Gastroesophageal sphincter (tissue), 4 donors: ENCODE results near the gene ATMIN. TPM values are rescaled to one million over a fixed set of nuclear protein-coding genes. Genes with fewer than 3 reads are reported as not detected.

Source experiments
- ATAC-seq: fragments of 150-250 bp; one replicate; pipeline ENCODE4 v1.9.1; 2016; ENCODE audit warnings: mild to moderate bottlenecking, moderate library complexity
- H3K27ac ChIP-seq, 4 donors: fragments of 200-600 bp; sonication (generic) in 3 of 4; 1 replicate in 3 of 4; 2 replicates in 1 of 4; pipeline ENCODE4 v1.5.1; 2016 to 2019
- H3K27me3 ChIP-seq: fragments of 200-600 bp; sonication (generic); one replicate; pipeline ENCODE4 v1.5.1; 2019
- H3K36me3 ChIP-seq, 2 donors: fragments of 200-600 bp; sonication (generic); one replicate each; pipeline ENCODE4 v1.5.1; 2019; ENCODE audit warnings: control low read depth in 1 of 2
- H3K4me1 ChIP-seq, 3 donors: fragments of 200-600 bp; sonication (generic); 1 replicate in 2 of 3; 2 replicates in 1 of 3; pipeline ENCODE4 v1.5.1; 2016 to 2019; ENCODE audit warnings: control low read depth in 2 of 3
- H3K4me3 ChIP-seq, 2 donors: fragments of 200-600 bp; sonication (generic); one replicate each; pipeline ENCODE4 v1.5.1; 2019; ENCODE audit warnings: mild to moderate bottlenecking in 1 of 2, moderate library complexity in 1 of 2
- H3K9me3 ChIP-seq, 3 donors: fragments of 200-600 bp; sonication (generic); one replicate each; pipeline ENCODE4 v1.5.1; 2017 to 2019; ENCODE audit warnings: control low read depth in 2 of 3
- EP300 ChIP-seq: sonication (generic); formaldehyde crosslinking; IDR thresholded peaks from one replicate; pipeline ENCODE4 v1.6.1; 2017; ENCODE audit warnings: antibody characterized with exemption, mild to moderate bottlenecking
- POLR2A ChIP-seq, 2 donors: fragments of 450-650 bp; IDR thresholded peaks; one replicate each; pipeline ENCODE4 v1.6.1; 2017; ENCODE audit warnings: antibody characterized with exemption in 2 of 2, mild to moderate bottlenecking in 2 of 2, moderate library complexity in 1 of 2
- POLR2AphosphoS5 ChIP-seq: sonication (generic); formaldehyde crosslinking; IDR thresholded peaks from one replicate; pipeline ENCODE4 v1.6.1; 2017; ENCODE audit warnings: antibody characterized with exemption
- WGBS, 2 donors: methylation state at CpG; one replicate each; pipeline ENCODE4 v1.1.5; 2018; ENCODE audit warnings: low coverage in 1 of 2; 5-methylcytosine and 5-hydroxymethylcytosine counted together
- total RNA-seq, 4 donors: library from RNA; depleted of rRNA; stranded (reverse); fragments of >200 nt; gene quantifications; one replicate each; pipeline ENCODE4 v1.1.0, GENCODE V29; 2016
- TF ChIP-seq, protein P1 (sequence below), 4 experiments: fragments of 200-600 bp in 2 of 4; fragments of 450-650 bp in 2 of 4; sonication (generic) in 1 of 4; IDR thresholded peaks; one replicate each; pipeline ENCODE4 v1.5.1; 2017 to 2019; ENCODE audit warnings: antibody characterized with exemption in 4 of 4, mild to moderate bottlenecking in 2 of 4, moderate library complexity in 2 of 4

ATMIN gene
- total RNA-seq, 4 donors from 2014 or later: 31.2 to 37.3 (median 35.0) TPM

- Histone ChIP-seq H3K9me3 (no peaks in the 10 kb centered on the region), H3K4me3 (no peak overlapping the region), H3K27me3 (no peaks in the 10 kb centered on the region), H3K27ac (no peak overlapping the region), H3K36me3 (peaks cover 0 to 7% of the 10 kb centered on the region in 2 donors), H3K4me1 (peaks cover 0 to 9% (median 0%) of the 10 kb centered on the region in 3 donors)
- ATAC-seq: no peak
- 85 to 89% methylated on average over 2 of the region's 2 CpGs for WGBS, 2 donors
- TF ChIP-seq EP300 (no peak), POLR2A (IDR thresholded peaks at IDR 0.05) (no peak), POLR2AphosphoS5 (no peak)
- TF ChIP-seq, protein P1, sequence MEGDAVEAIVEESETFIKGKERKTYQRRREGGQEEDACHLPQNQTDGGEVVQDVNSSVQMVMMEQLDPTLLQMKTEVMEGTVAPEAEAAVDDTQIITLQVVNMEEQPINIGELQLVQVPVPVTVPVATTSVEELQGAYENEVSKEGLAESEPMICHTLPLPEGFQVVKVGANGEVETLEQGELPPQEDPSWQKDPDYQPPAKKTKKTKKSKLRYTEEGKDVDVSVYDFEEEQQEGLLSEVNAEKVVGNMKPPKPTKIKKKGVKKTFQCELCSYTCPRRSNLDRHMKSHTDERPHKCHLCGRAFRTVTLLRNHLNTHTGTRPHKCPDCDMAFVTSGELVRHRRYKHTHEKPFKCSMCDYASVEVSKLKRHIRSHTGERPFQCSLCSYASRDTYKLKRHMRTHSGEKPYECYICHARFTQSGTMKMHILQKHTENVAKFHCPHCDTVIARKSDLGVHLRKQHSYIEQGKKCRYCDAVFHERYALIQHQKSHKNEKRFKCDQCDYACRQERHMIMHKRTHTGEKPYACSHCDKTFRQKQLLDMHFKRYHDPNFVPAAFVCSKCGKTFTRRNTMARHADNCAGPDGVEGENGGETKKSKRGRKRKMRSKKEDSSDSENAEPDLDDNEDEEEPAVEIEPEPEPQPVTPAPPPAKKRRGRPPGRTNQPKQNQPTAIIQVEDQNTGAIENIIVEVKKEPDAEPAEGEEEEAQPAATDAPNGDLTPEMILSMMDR (IDR thresholded peaks at IDR 0.05): no peak
Measured at GRCh38 chr16:80990978-80991377, 44.7 kb upstream of the ATMIN start.

- TF ChIP-seq POLR2AphosphoS5 (no peak), EP300 (no peak), POLR2A (IDR thresholded peaks at IDR 0.05) (no peak)
- TF ChIP-seq, protein P1 (IDR thresholded peaks at IDR 0.05): no peak
- H3K9me3 ChIP-seq: no peaks in the 10 kb centered on the region
- WGBS, 2 donors: 66 to 70% methylated on average over 6 of the region's 6 CpGs
- H3K27ac ChIP-seq: no peak overlapping the region
- peaks cover 0 to 7% of the 10 kb centered on the region in 2 donors for H3K36me3 ChIP-seq
- no peak overlapping the region for H3K4me3 ChIP-seq
- ATAC-seq: no peak
- no peaks in the 10 kb centered on the region for H3K27me3 ChIP-seq
- H3K4me1 ChIP-seq: peaks cover 0 to 9% (median 0%) of the 10 kb centered on the region in 3 donors
Measured at GRCh38 chr16:80991792-80992430, 43.7 kb upstream of the ATMIN start.

DNA sequence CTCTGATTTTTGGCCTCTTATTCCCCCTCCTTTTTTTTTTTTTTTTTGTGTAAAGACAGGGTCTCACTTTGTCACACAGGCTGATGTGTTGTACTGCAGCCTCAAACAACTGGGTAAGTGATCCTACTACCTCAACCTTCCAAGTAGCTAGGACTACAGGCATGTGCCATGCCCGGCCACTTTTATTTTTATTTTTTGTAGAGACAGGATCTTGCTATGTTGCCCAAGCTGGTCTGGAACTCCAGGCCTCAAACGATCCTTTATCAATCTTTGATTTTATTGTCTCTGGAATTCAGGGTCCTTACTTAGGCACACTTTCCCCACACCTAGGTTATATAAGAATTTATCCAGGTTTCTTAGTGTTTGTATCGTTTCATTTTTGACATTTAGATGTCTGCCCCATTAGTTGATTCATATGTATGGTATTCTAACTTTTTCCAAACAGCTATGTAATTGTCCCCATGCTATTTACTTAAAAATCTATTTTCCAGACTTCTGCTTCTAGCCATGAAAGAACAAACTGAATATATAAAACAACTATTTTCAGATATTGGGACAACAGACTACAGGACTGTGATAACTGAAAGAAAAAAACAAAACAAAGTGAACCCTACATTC is 42.9 kb upstream of the ATMIN start:
- TF ChIP-seq, protein P1 (IDR thresholded peaks at IDR 0.05): no peak
- TF ChIP-seq POLR2A (IDR thresholded peaks at IDR 0.05) (no peak), EP300 (no peak), POLR2AphosphoS5 (no peak)
- WGBS, 2 donors: 48 to 62% methylated on average over 3 of the region's 3 CpGs
- Histone ChIP-seq H3K4me3 (no peak overlapping the region), H3K27ac (no peak overlapping the region), H3K4me1 (peaks cover 0 to 9% (median 0%) of the 10 kb centered on the region in 3 donors), H3K27me3 (no peaks in the 10 kb centered on the region), H3K9me3 (no peaks in the 10 kb centered on the region), H3K36me3 (peaks cover 0 to 7% of the 10 kb centered on the region in 2 donors)
- ATAC-seq: no peak

DNA sequence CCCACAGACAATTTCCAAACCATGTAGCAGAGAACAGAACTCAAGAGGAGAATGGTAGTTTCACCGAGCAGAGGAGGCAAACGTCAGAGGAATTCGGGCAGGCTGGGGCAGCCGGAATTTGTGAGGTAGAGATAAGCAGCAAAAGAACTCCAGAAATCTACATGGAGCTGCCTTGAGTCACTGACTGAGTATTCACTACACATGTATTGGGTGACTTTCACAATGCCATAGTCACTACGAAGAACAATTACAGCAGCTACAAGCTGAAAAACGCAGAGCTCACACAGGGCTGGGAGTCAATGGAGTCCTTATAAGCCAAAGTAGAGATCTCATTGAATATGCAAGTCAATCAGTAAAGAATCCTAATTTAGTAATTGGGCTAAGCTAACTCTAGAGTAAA is 42.3 kb upstream of the ATMIN start:
- no peak for ATAC-seq
- 49 to 67% methylated on average over 6 of the region's 6 CpGs for WGBS, 2 donors
- Histone ChIP-seq H3K27ac (no peak overlapping the region), H3K4me1 (peaks cover 0 to 9% (median 0%) of the 10 kb centered on the region in 3 donors), H3K4me3 (no peak overlapping the region), H3K27me3 (no peaks in the 10 kb centered on the region), H3K9me3 (no peaks in the 10 kb centered on the region), H3K36me3 (peaks cover 0 to 7% of the 10 kb centered on the region in 2 donors)
- TF ChIP-seq POLR2AphosphoS5 (no peak), POLR2A (IDR thresholded peaks at IDR 0.05) (no peak), EP300 (no peak)
- TF ChIP-seq, protein P1 (IDR thresholded peaks at IDR 0.05): no peak

DNA sequence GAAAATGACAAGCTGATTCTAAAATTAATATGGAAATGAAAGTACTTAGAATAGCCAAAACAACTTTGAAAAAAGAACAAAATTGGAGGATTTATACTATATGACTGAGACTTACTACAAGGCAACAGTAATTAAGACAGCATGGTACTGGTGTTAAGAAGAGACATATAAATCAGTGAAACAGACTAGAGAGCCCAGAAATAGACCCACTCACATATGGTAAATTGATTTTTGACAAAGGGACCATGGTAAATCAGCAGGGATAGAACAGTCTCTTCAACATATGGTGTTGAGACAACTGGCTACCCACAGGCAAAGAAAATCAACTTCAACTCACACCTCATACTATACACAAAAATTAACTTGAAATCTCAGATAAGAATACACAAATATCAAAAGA is 41.8 kb upstream of the ATMIN start:
- Histone ChIP-seq H3K27ac (no peak overlapping the region), H3K27me3 (no peaks in the 10 kb centered on the region), H3K36me3 (peaks cover 0 to 7% of the 10 kb centered on the region in 2 donors), H3K4me3 (no peak overlapping the region), H3K4me1 (peaks cover 0 to 9% (median 0%) of the 10 kb centered on the region in 3 donors), H3K9me3 (no peaks in the 10 kb centered on the region)
- ATAC-seq: no peak
- TF ChIP-seq, protein P1 (IDR thresholded peaks at IDR 0.05): no peak
- TF ChIP-seq POLR2A (IDR thresholded peaks at IDR 0.05) (no peak), EP300 (no peak), POLR2AphosphoS5 (no peak)
